ENCODE data around the gene BMAL1. TPM values are rescaled to one million over a fixed set of nuclear protein-coding genes. Genes with fewer than 3 reads are reported as not detected.

Gene BMAL1
- total RNA-seq, 1 experiment from 2014 or later = 8.3 TPM

DNA sequence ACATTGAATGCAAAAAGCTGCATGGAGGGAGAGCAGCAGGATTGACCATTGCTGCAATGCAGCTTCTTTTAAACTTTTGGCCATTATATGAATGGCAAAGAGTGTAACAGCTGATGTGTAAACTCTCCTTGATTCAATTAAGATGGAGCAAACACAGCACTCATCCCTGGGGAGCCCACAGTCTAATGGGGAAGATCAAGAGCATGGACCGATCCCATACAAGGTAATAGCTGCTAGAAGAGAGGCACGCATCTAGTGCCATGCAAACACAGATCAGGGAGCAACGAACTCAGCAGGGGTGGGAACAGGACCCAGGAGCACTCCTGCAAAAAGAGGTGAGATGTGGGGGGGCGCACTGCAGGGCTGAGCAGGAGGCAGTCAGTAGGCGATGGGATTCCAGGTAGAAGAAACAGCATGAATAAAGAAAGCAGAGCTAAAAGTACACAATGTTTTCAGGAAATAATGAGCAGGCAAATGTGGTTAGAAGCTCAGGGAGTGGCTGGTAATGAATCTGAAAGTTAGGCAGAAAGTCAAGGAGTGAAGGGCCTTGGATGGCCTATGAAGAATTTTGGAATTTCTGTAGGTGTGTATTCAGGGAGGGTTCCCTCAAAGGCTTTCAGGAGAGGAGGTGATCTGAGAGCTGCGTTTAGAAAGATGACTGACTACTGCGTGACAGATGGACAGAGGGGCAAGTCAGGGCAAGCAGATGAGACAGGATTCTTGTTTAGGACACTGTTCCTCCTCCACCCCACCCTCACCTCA, 17.2 kb upstream of the BMAL1 start:
- TF ChIP-seq, protein P1, sequence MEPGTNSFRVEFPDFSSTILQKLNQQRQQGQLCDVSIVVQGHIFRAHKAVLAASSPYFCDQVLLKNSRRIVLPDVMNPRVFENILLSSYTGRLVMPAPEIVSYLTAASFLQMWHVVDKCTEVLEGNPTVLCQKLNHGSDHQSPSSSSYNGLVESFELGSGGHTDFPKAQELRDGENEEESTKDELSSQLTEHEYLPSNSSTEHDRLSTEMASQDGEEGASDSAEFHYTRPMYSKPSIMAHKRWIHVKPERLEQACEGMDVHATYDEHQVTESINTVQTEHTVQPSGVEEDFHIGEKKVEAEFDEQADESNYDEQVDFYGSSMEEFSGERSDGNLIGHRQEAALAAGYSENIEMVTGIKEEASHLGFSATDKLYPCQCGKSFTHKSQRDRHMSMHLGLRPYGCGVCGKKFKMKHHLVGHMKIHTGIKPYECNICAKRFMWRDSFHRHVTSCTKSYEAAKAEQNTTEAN (CRISPR knock-in tag; IDR thresholded peaks at IDR 0.05) = no peak
- TF ChIP-seq, protein P2, sequence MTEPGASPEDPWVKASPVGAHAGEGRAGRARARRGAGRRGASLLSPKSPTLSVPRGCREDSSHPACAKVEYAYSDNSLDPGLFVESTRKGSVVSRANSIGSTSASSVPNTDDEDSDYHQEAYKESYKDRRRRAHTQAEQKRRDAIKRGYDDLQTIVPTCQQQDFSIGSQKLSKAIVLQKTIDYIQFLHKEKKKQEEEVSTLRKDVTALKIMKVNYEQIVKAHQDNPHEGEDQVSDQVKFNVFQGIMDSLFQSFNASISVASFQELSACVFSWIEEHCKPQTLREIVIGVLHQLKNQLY (CRISPR knock-in tag; IDR thresholded peaks at IDR 0.05) = no peak
- TF ChIP-seq SMAD3 (CRISPR knock-in tag; IDR thresholded peaks at IDR 0.05; ENCODE audit: borderline replicate concordance) = no peak
- TF ChIP-seq OVOL2 (CRISPR knock-in tag; IDR thresholded peaks at IDR 0.05; ENCODE audit: borderline replicate concordance) = no peak
- TF ChIP-seq ZNF423 (CRISPR knock-in tag; IDR thresholded peaks at IDR 0.05) = 0 out of 2 replicates have a peak, but pooled peaks have one; percentile 36
- Mint-ChIP-seq H3K27ac (no peak overlapping the region), H3K9me3 (no peaks in the 10 kb centered on the region), H3K4me3 (no peak overlapping the region), H3K36me3 (no peaks in the 10 kb centered on the region), H3K27me3 (ENCODE audit: low read depth) (no peaks in the 10 kb centered on the region; the same call in 1 of the 2 replicates), H3K4me1 (peaks cover 41% of the 10 kb centered on the region)
- ChIA-PET POLR2A (no interaction called here), CTCF (interaction anchor here (1.0 to 1.7 kb wide), 4 partner anchors 10 to 50 kb away, joined by 3 to 5 read pairs (median 4); no protein-coding TSS in a partner anchor)
- DNase-seq (ENCODE audit: low spot score) (no peak), ATAC-seq (peak; percentile 24)

DNA sequence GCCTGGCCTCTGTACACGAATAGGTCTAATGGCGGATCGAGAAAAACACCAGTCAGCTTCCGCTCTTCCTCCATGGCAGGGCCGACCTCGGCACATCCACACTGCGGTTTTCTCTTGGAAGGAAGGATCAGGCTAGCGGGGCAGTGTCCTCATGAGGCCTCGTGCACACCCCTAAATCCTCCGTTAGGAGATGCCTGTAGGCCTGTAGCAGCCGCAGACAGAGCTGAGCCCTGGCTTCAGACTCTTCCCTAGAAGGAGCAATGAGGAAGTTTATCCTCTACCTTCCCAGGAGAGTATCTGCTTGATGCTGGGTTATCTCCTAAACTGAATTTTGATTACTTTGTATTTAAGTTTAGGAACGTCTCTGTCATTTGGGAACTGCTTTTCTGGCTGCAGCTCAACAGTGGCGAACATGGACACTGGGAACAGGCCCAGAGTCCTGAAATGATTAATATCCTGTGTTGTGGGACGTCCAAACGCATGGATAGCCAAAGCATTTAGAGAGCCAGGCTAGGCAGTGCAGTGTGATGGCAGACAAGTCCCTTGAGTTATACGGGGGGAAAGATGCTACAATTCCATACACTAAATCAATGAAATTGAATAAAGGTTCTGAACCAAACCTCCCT, 16.5 kb upstream of the BMAL1 start:
- H3K9me3 Mint-ChIP-seq = no peaks in the 10 kb centered on the region
- H3K27me3 Mint-ChIP-seq (ENCODE audit: low read depth) = no peaks in the 10 kb centered on the region; the same call in 1 of the 2 replicates
- DNase-seq (ENCODE audit: low spot score) = no peak
- ChIA-PET CTCF (interaction anchor here (1.0 to 1.7 kb wide), 4 partner anchors 11 to 51 kb away, joined by 3 to 5 read pairs (median 4); no protein-coding TSS in a partner anchor), POLR2A (no interaction called here)
- H3K4me1 Mint-ChIP-seq = peaks cover 41% of the 10 kb centered on the region
- TF ChIP-seq, protein P3, sequence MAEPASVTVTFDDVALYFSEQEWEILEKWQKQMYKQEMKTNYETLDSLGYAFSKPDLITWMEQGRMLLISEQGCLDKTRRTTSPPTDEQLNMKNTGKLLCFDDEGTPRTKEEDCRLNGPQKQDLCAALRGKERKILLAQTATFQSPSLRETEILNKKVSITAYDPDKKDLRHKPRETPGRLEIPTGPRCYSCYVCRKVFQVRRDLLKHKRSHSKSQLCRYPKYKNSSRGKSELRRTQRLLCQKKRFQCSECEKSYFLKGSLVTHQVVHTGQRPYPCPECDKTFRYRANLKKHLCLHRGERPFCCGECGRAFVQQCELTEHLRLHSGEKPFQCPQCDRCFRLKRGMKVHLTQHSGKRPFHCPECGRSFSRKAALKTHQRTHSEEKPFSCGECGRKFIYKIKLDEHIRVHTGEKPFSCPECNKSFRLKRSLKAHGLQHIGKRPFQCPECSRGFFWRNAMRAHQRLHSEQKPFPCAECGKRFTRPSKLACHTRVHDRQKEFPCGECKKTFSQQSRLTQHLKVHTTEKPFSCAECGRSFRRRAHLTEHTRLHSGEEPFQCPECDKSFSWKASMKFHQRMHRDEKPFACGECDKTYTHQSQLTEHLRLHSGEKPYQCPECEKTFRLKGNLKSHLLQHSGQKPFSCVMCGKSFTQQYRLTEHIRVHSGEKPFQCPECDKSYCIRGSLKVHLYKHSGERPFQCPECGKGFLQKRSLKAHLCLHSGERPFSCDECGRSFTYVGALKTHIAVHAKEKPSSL (CRISPR knock-in tag; conservative IDR thresholded peaks at IDR 0.05) = no peak
- no peak for TF ChIP-seq NFATC4 (CRISPR knock-in tag; IDR thresholded peaks at IDR 0.05)
- TF ChIP-seq, protein P4, sequence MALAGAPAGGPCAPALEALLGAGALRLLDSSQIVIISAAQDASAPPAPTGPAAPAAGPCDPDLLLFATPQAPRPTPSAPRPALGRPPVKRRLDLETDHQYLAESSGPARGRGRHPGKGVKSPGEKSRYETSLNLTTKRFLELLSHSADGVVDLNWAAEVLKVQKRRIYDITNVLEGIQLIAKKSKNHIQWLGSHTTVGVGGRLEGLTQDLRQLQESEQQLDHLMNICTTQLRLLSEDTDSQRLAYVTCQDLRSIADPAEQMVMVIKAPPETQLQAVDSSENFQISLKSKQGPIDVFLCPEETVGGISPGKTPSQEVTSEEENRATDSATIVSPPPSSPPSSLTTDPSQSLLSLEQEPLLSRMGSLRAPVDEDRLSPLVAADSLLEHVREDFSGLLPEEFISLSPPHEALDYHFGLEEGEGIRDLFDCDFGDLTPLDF (CRISPR knock-in tag; IDR thresholded peaks at IDR 0.05) = no peak
- TF ChIP-seq ETV6 (CRISPR knock-in tag; IDR thresholded peaks at IDR 0.05) = no peak
- no peak for TF ChIP-seq ZNF671 (CRISPR knock-in tag; IDR thresholded peaks at IDR 0.05)
- TF ChIP-seq, protein P1 (CRISPR knock-in tag; IDR thresholded peaks at IDR 0.05) = no peak
- TF ChIP-seq, protein P5, sequence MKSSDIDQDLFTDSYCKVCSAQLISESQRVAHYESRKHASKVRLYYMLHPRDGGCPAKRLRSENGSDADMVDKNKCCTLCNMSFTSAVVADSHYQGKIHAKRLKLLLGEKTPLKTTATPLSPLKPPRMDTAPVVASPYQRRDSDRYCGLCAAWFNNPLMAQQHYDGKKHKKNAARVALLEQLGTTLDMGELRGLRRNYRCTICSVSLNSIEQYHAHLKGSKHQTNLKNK (CRISPR knock-in tag; IDR thresholded peaks at IDR 0.05) = no peak
- no peak for TF ChIP-seq GABPB1 (CRISPR knock-in tag; IDR thresholded peaks at IDR 0.05)
- TF ChIP-seq, protein P2 (CRISPR knock-in tag; IDR thresholded peaks at IDR 0.05) = no peak
- no peak for TF ChIP-seq ZNF317 (CRISPR knock-in tag; IDR thresholded peaks at IDR 0.05; ENCODE audit: borderline replicate concordance, low read depth)
- no peak for TF ChIP-seq GTF2I (CRISPR knock-in tag; conservative IDR thresholded peaks at IDR 0.05)
- TF ChIP-seq SMAD3 (CRISPR knock-in tag; IDR thresholded peaks at IDR 0.05; ENCODE audit: borderline replicate concordance) = no peak
- TF ChIP-seq, protein P6, sequence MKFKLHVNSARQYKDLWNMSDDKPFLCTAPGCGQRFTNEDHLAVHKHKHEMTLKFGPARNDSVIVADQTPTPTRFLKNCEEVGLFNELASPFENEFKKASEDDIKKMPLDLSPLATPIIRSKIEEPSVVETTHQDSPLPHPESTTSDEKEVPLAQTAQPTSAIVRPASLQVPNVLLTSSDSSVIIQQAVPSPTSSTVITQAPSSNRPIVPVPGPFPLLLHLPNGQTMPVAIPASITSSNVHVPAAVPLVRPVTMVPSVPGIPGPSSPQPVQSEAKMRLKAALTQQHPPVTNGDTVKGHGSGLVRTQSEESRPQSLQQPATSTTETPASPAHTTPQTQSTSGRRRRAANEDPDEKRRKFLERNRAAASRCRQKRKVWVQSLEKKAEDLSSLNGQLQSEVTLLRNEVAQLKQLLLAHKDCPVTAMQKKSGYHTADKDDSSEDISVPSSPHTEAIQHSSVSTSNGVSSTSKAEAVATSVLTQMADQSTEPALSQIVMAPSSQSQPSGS (CRISPR knock-in tag; IDR thresholded peaks at IDR 0.05; ENCODE audit: borderline replicate concordance, low read depth) = no peak
- no peaks in the 10 kb centered on the region for H3K36me3 Mint-ChIP-seq
- no peak overlapping the region for H3K4me3 Mint-ChIP-seq
- no peak for ATAC-seq
- H3K27ac Mint-ChIP-seq = no peak overlapping the region

All from WTC11 (cell line).